Tibial nerve (tissue), 4 donors: ENCODE measurements around the gene SMIM8. TPM values are rescaled to one million over a fixed set of nuclear protein-coding genes. Genes with fewer than 3 reads are reported as not detected.

Experiments
- DNase-seq, 2 donors: peaks; one replicate each; pipeline ENCODE4 v3.0.0-alpha.2; 2019; ENCODE audit warnings: low spot score in 2 of 2
- H3K27ac ChIP-seq, 4 donors: fragments of 200-600 bp; sonication (generic) in 3 of 4; one replicate each; pipeline ENCODE4 v1.5.1; 2017 to 2019; ENCODE audit warnings: mild to moderate bottlenecking in 1 of 4
- H3K27me3 ChIP-seq, 2 donors: fragments of 200-600 bp; sonication (generic) in 1 of 2; one replicate each; pipeline versions ENCODE4 v1.5.1 to v1.6.0; 2017 to 2019
- H3K36me3 ChIP-seq, 3 donors: fragments of 200-600 bp; sonication (generic); one replicate each; pipeline ENCODE4 v1.5.1; 2018 to 2019
- H3K4me1 ChIP-seq, 4 donors: fragments of 200-600 bp; sonication (generic) in 3 of 4; one replicate each; pipeline ENCODE4 v1.5.1; 2017 to 2019
- H3K4me3 ChIP-seq, 4 donors: fragments of 200-600 bp; sonication (generic) in 3 of 4; one replicate each; pipeline ENCODE4 v1.5.1; 2017 to 2019; ENCODE audit warnings: mild to moderate bottlenecking in 1 of 4, moderate library complexity in 1 of 4
- H3K9me3 ChIP-seq, 4 donors: fragments of 200-600 bp; sonication (generic) in 3 of 4; one replicate each; pipeline ENCODE4 v1.5.1; 2017 to 2019
- EP300 ChIP-seq, 2 donors: sonication (generic); formaldehyde crosslinking; IDR thresholded peaks; one replicate each; pipeline ENCODE4 v1.6.1; 2017; ENCODE audit warnings: antibody characterized with exemption in 2 of 2, mild to moderate bottlenecking in 1 of 2
- POLR2A ChIP-seq, 2 donors: fragments of 450-650 bp; IDR thresholded peaks; one replicate each; pipeline ENCODE4 v1.6.1; 2017; ENCODE audit warnings: antibody characterized with exemption in 2 of 2, mild to moderate bottlenecking in 2 of 2, moderate library complexity in 2 of 2
- WGBS, 2 donors: methylation state at CpG; one replicate each; pipeline ENCODE4 v1.1.5; 2018; 5-methylcytosine and 5-hydroxymethylcytosine counted together
- total RNA-seq, 4 donors: library from RNA; depleted of rRNA; stranded (reverse); fragments of >200 nt; gene quantifications; one replicate each; pipeline ENCODE4 v1.1.0, GENCODE V29; 2016
- TF ChIP-seq, protein P1 (sequence below), 5 experiments: fragments of 200-600 bp in 3 of 5; fragments of 450-650 bp in 2 of 5; sonication (generic) in 3 of 5; IDR thresholded peaks; one replicate each; pipeline ENCODE4 v1.5.1; 2016 to 2019; ENCODE audit warnings: antibody characterized with exemption in 5 of 5, mild to moderate bottlenecking in 3 of 5, moderate library complexity in 2 of 5

Gene SMIM8
- total RNA-seq, 4 donors from 2014 or later: 10.0 to 25.1 (median 11.9) TPM

DNA sequence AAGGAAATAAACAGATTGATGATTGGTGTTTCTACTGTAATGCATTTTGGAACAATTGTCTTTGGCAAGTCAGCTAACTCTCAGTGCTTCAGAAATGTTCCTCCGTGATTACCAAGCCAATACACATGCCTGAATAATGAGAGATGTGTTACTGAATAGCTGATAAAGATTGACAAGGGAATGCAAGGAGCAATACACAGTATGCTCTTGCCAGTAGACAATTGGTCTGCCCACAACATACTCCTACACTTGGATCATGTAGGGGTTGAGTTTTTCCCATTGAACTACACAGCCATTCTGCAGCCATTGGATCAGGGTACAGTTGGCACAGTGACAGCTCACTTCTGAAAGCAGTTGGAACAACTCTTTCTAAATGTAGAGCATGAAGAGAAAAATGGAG, 12.3 kb downstream of the SMIM8 start:
- no peak for DNase-seq
- H3K36me3 ChIP-seq: no peaks in the 10 kb centered on the region
- H3K4me3 ChIP-seq: no peak overlapping the region
- peaks cover 0 to 16% (median 0%) of the 10 kb centered on the region in 4 donors for H3K4me1 ChIP-seq
- no peaks in the 10 kb centered on the region for H3K27me3 ChIP-seq
- TF ChIP-seq, protein P1, sequence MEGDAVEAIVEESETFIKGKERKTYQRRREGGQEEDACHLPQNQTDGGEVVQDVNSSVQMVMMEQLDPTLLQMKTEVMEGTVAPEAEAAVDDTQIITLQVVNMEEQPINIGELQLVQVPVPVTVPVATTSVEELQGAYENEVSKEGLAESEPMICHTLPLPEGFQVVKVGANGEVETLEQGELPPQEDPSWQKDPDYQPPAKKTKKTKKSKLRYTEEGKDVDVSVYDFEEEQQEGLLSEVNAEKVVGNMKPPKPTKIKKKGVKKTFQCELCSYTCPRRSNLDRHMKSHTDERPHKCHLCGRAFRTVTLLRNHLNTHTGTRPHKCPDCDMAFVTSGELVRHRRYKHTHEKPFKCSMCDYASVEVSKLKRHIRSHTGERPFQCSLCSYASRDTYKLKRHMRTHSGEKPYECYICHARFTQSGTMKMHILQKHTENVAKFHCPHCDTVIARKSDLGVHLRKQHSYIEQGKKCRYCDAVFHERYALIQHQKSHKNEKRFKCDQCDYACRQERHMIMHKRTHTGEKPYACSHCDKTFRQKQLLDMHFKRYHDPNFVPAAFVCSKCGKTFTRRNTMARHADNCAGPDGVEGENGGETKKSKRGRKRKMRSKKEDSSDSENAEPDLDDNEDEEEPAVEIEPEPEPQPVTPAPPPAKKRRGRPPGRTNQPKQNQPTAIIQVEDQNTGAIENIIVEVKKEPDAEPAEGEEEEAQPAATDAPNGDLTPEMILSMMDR (IDR thresholded peaks at IDR 0.05): no peak
- TF ChIP-seq POLR2A (IDR thresholded peaks at IDR 0.05) (no peak), EP300 (IDR thresholded peaks at IDR 0.05) (no peak)
- no peak overlapping the region for H3K27ac ChIP-seq
- no peaks in the 10 kb centered on the region for H3K9me3 ChIP-seq
- whole genome bisulfite sequencing, 2 donors: 31 to 36% methylated on average over 1 of the region's 1 CpG

DNA sequence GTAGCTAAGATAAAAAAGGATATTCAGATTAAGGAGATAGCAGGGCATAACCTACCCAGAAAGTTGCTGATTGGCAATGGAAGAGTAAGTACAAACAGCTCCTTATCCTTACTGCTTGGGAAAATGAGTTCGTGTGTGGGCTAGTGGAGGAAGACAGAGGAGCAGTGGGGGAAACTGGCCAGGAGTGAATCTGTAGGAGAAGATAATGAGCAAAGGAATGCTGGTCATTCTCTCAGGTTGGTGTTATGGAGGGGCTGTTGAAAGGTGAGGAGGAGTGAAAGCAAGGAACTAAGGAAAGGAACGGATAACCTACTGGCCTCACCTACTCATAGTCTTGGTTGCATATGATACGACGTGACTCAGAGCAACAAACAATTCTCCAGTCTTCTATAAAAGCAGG, 14.0 kb downstream of the SMIM8 start:
- Histone ChIP-seq H3K4me3 (no peak overlapping the region), H3K9me3 (no peaks in the 10 kb centered on the region), H3K36me3 (no peaks in the 10 kb centered on the region), H3K4me1 (peaks cover 0 to 16% (median 0%) of the 10 kb centered on the region in 4 donors), H3K27ac (no peak overlapping the region), H3K27me3 (no peaks in the 10 kb centered on the region)
- WGBS, 2 donors: 80 to 87% methylated on average over 4 of the region's 4 CpGs
- no peak for DNase-seq
- TF ChIP-seq EP300 (IDR thresholded peaks at IDR 0.05): no peak
- no peak for TF ChIP-seq POLR2A (IDR thresholded peaks at IDR 0.05)
- TF ChIP-seq, protein P1 (IDR thresholded peaks at IDR 0.05): no peak

DNA sequence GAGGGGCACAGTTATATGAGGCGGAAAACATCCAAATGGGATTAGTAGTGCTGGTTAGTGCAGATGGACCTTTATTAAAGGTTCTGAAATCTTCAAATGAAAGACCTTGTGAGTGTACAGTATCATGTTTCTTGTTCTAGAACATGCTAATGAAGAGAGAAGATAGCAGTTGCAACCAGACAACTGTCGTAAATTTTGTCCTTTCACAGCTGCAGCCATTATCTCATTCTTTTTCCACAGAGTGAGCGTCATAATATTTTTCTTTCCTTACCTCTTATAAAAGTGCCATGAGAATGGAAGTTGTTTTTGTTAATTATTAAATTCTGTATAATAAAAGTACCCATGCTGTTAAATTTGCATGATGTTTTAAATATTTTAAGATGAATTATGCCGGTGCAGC, 17.8 kb downstream of the SMIM8 start:
- H3K27me3 ChIP-seq: no peaks in the 10 kb centered on the region
- H3K27ac ChIP-seq: no peak overlapping the region
- peaks cover 0 to 6% (median 3%) of the 10 kb centered on the region in 3 donors for H3K36me3 ChIP-seq
- H3K9me3 ChIP-seq: no peaks in the 10 kb centered on the region
- no peaks in the 10 kb centered on the region for H3K4me1 ChIP-seq
- H3K4me3 ChIP-seq: no peak overlapping the region
- TF ChIP-seq EP300 (IDR thresholded peaks at IDR 0.05): no peak
- TF ChIP-seq POLR2A (IDR thresholded peaks at IDR 0.05): no peak
- 92 to 95% methylated on average over 4 of the region's 4 CpGs for WGBS, 2 donors
- no peak for DNase-seq

DNA sequence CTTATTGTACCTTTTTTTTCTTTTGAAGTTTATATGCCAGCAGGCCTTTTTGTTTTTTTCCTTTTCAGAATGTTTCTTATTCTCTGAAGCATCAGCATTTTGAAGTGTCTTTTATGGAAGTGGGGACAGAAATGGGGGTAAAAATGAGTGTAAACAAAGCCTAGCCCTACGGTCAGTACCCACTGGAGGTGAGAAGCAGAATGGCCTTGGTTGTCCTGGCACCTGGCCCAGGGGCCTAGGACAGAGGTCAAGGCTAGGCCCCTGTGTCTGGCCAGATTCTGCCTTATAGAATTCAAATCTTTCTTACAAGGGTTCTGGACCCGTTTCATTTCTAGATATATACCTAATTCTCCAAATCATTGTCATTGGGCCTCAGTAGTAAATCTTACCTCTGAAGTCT, 18.8 kb downstream of the SMIM8 start:
- Histone ChIP-seq H3K36me3 (peaks cover 0 to 6% (median 4%) of the 10 kb centered on the region in 3 donors), H3K4me3 (no peak overlapping the region), H3K4me1 (no peaks in the 10 kb centered on the region), H3K27me3 (no peaks in the 10 kb centered on the region), H3K27ac (no peak overlapping the region), H3K9me3 (no peaks in the 10 kb centered on the region)
- no peak for DNase-seq
- TF ChIP-seq POLR2A (IDR thresholded peaks at IDR 0.05) (no peak), EP300 (IDR thresholded peaks at IDR 0.05) (no peak)
- TF ChIP-seq, protein P1 (IDR thresholded peaks at IDR 0.05): no peak
- WGBS, 2 donors: 69 to 70% methylated on average over 2 of the region's 2 CpGs

DNA sequence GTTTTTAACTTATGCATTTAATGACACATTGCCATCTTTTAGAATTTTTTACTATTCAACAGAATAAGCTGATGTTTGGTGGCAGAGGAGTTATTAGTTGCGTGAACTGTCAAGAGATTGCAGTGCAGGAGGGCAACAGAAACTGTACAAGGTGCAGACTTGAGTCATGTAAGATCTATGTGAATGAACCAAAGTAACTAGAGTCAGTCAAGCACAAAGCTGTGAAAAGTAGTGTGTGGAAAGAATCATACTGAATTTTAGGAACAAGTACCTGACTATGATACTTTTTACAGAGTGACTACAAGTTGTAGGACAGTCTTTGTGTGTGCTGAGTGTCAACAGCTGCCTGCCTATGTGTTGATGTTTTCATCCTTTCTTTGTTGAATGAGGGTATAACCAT, 19.5 kb downstream of the SMIM8 start:
- no peak overlapping the region for H3K27ac ChIP-seq
- peaks cover 0 to 6% (median 4%) of the 10 kb centered on the region in 3 donors for H3K36me3 ChIP-seq
- no peak overlapping the region for H3K4me3 ChIP-seq
- H3K4me1 ChIP-seq: no peaks in the 10 kb centered on the region
- no peaks in the 10 kb centered on the region for H3K9me3 ChIP-seq
- DNase-seq: no peak
- 100% methylated on average over 1 of the region's 1 CpG for WGBS, 2 donors
- TF ChIP-seq, protein P1 (IDR thresholded peaks at IDR 0.05): no peak
- TF ChIP-seq POLR2A (IDR thresholded peaks at IDR 0.05) (no peak), EP300 (IDR thresholded peaks at IDR 0.05) (no peak)
- H3K27me3 ChIP-seq: no peaks in the 10 kb centered on the region

DNA sequence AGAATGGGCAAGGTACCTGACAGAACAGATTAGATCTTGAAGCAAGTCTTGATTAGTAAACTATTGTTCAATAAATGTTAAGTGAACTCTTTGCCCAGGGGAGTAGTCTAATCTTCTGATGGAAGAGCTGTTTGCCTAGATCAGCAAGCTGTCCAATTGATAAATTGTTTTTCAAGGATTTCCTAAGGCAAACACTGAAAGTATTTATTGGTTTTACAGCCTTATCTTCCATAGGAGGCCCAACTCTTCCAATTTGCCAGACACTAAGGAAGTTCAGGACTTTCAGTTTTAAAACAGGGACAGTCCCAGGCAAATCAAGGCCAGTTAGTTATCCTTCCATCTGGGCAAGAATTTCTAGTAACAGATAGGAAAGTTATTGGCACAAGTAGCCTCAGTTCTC, 20.4 kb downstream of the SMIM8 start:
- Histone ChIP-seq H3K4me1 (no peaks in the 10 kb centered on the region), H3K27ac (no peak overlapping the region), H3K4me3 (no peak overlapping the region), H3K36me3 (peaks cover 0 to 6% (median 4%) of the 10 kb centered on the region in 3 donors), H3K27me3 (no peaks in the 10 kb centered on the region), H3K9me3 (no peaks in the 10 kb centered on the region)
- TF ChIP-seq, protein P1 (IDR thresholded peaks at IDR 0.05): no peak
- no peak for TF ChIP-seq POLR2A (IDR thresholded peaks at IDR 0.05)
- TF ChIP-seq EP300 (IDR thresholded peaks at IDR 0.05): no peak
- no peak for DNase-seq
